GM20000 (cell line): ENCODE measurements around the gene C4A.
"Not testable (repeated sequence)": the region's sequence is repeated elsewhere in the genome, so short reads cannot be mapped to it uniquely, and the experiment has no call there.

Source experiments
- DNase-seq: peaks from one replicate; pipeline ENCODE4 v3.0.0; 2012; ENCODE audit warnings: low spot score
- CTCF ChIP-seq: IDR thresholded peaks from 2 replicates; pipeline ENCODE4 v1.5.1; 2012; ENCODE audit warnings: mild to moderate bottlenecking, control low read depth; ENCODE audit errors: extremely low read depth, missing control alignments

C4A gene

GRCh38 chr6:31981744-31982143, at the start of gene C4A:
Gene C4A, plus strand, starts transcription at chr6:31982057. Its CDS starts 51 bp downstream, at chr6:31982108.
- not testable (repeated sequence) for DNase-seq

GRCh38 chr6:31932137-31932536, 49.7 kb upstream of the C4A start:
- not testable (repeated sequence) for DNase-seq

- TF ChIP-seq CTCF: no peak
- no peak for DNase-seq
Observed at GRCh38 chr6:31933537-31933936, 48.3 kb upstream of the C4A start.

GRCh38 chr6:31935021-31935420, 46.8 kb upstream of the C4A start:
- TF ChIP-seq CTCF: no peak
- DNase-seq: no peak

- no peak for TF ChIP-seq CTCF
- DNase-seq: no peak
Observed at GRCh38 chr6:31935823-31936222, 46.0 kb upstream of the C4A start.

- no peak for TF ChIP-seq CTCF
- DNase-seq: no peak
Observed at GRCh38 chr6:31940256-31940664, 41.6 kb upstream of the C4A start.

GRCh38 chr6:31943742-31944141, 38.1 kb upstream of the C4A start:
- no peak for DNase-seq
- TF ChIP-seq CTCF: no peak

- DNase-seq: no peak
- TF ChIP-seq CTCF: no peak
Observed at GRCh38 chr6:31945154-31945506, 36.7 kb upstream of the C4A start.
